Transverse colon (tissue), 4 donors: Measurements from ENCODE around the gene TRAF2.

Source experiments
- CTCF ChIP-seq, 5 experiments: fragments of 200-600 bp in 3 of 5; fragments of 450-650 bp in 2 of 5; sonication (generic) in 3 of 5; IDR thresholded peaks; 1 replicate in 2 of 5; 2 replicates in 3 of 5; pipeline ENCODE4 v1.5.1; 2016 to 2017; ENCODE audit warnings: antibody characterized with exemption in 5 of 5, inconsistent platforms in 3 of 5, mild to moderate bottlenecking in 2 of 5, moderate library complexity in 1 of 5
- POLR2A ChIP-seq: fragments of 450-650 bp; IDR thresholded peaks from one replicate; pipeline ENCODE4 v1.6.1; 2016; ENCODE audit warnings: antibody characterized with exemption, mild to moderate bottlenecking, moderate library complexity
- POLR2AphosphoS5 ChIP-seq, 3 donors: sonication (generic); formaldehyde crosslinking; IDR thresholded peaks; one replicate each; pipeline ENCODE4 v1.6.1; 2016; ENCODE audit warnings: antibody characterized with exemption in 3 of 3

DNA sequence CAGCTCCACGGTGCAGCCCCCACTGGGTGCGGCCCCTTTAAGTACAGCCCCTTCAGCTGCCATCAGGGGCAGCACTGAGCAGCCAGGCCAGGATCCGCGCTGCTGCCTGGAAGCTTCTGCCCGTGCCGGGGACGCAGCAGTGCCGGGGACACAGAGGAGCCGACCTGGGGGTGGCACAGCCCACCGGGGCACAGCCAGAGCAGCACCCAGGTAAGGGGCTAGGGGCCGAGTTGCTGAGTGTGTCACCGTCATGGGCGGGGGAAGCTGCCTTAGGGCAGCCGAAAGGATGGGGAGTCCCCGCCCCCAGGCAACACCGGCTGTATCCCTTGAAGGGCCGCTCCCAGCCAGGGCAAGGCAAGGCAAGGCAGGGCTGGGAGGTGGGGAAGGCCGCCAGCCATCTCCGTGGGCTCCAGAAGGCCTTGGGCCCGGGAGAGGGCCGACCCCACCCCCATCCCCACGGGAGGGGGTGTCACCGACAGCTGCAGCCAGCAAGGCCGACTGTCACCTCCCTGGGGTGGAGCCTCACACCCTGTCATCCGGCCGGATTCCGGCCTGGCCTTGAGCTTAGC, 43.9 kb upstream of the TRAF2 start, which contains the start of gene AJM1:
- TF ChIP-seq POLR2AphosphoS5 (IDR thresholded peaks at IDR 0.05): peak in 2 of 3 donors; percentile 20 to 37
- TF ChIP-seq CTCF (IDR thresholded peaks at IDR 0.05): peak; percentile 88 to 95 (median 93)
- peak; percentile 34 for TF ChIP-seq POLR2A
